Epithelial cell of proximal tubule (primary cell): ENCODE measurements around the gene SLC25A4. TPM values are rescaled to one million over a fixed set of nuclear protein-coding genes. Genes with fewer than 3 reads are reported as not detected.

Source experiments
- DNase-seq: peaks from one replicate; pipeline ENCODE4 v3.0.0-alpha.2; 2011; ENCODE audit warnings: low read depth
- H3K4me3 ChIP-seq: 2 replicates; pipeline ENCODE4 v1.5.1; 2011; ENCODE audit warnings: low read depth, mild to moderate bottlenecking, low read length
- CTCF ChIP-seq: conservative IDR thresholded peaks from 2 replicates; pipeline ENCODE4 v1.5.1; 2012; ENCODE audit warnings: low read depth, mild to moderate bottlenecking, low read length
- total RNA-seq: library from RNA; depleted of rRNA; stranded (reverse); fragments of >200 nt; gene quantifications from 2 replicates; pipeline ENCODE4 v1.2.3, GENCODE V29; 2015

SLC25A4 gene
- total RNA-seq, 1 donor from 2014 or later = 20.5 TPM

- DNase-seq = no peak
- TF ChIP-seq CTCF = no peak
- no peak overlapping the region for H3K4me3 ChIP-seq
Observed at GRCh38 chr4:185171373-185172071, 28.5 kb downstream of the SLC25A4 start.

- TF ChIP-seq CTCF = no peak
- H3K4me3 ChIP-seq = no peak overlapping the region
- DNase-seq = no peak
Observed at GRCh38 chr4:185179488-185179887, 36.4 kb downstream of the SLC25A4 start.

GRCh38 chr4:185182239-185182638 is 39.2 kb downstream of the SLC25A4 start:
- no peak for TF ChIP-seq CTCF
- H3K4me3 ChIP-seq = no peak overlapping the region
- DNase-seq = no peak

GRCh38 chr4:185183622-185184281 is 40.7 kb downstream of the SLC25A4 start:
- peak; percentile 89 for TF ChIP-seq CTCF
- no peak for DNase-seq
- no peak overlapping the region for H3K4me3 ChIP-seq

GRCh38 chr4:185186769-185187168 is 43.7 kb downstream of the SLC25A4 start:
- DNase-seq = no peak
- no peak for TF ChIP-seq CTCF

GRCh38 chr4:185189606-185190305 is 46.7 kb downstream of the SLC25A4 start:
- H3K4me3 ChIP-seq = no peak overlapping the region
- DNase-seq = no peak
- no peak for TF ChIP-seq CTCF

More at GRCh38 chr4:185186769-185187168, 43.7 kb downstream of the SLC25A4 start:
- no peak overlapping the region for H3K4me3 ChIP-seq
